Esophagus squamous epithelium (tissue), 5 donors: ENCODE results near the gene ZNF616. TPM values are rescaled to one million over a fixed set of nuclear protein-coding genes. Genes with fewer than 3 reads are reported as not detected.

ENCODE experiments used
- DNase-seq: peaks from one replicate; lab custom pipeline; 2025; lab: John Stamatoyannopoulos, UW
- H3K27ac ChIP-seq, 4 donors: fragments of 200-600 bp; sonication (generic); one replicate each; pipeline ENCODE4 v1.5.1; 2016 to 2019; ENCODE audit warnings: mild to moderate bottlenecking in 1 of 4
- H3K27me3 ChIP-seq, 4 donors: fragments of 200-600 bp; sonication (generic); 1 replicate in 3 of 4; 2 replicates in 1 of 4; pipeline versions ENCODE4 v1.5.1 to v1.6.0; 2017 to 2021; ENCODE audit warnings: antibody characterized with exemption in 1 of 4
- H3K36me3 ChIP-seq, 3 donors: fragments of 200-600 bp; sonication (generic); one replicate each; pipeline ENCODE4 v1.5.1; 2016 to 2019
- H3K4me1 ChIP-seq, 3 donors: fragments of 200-600 bp; sonication (generic); one replicate each; pipeline ENCODE4 v1.5.1; 2017 to 2019
- H3K4me3 ChIP-seq, 4 donors: fragments of 200-600 bp; sonication (generic); 1 replicate in 3 of 4; 2 replicates in 1 of 4; pipeline ENCODE4 v1.5.1; 2016 to 2019; ENCODE audit warnings: mild to moderate bottlenecking in 2 of 4, moderate library complexity in 1 of 4
- H3K9me3 ChIP-seq, 3 donors: fragments of 200-600 bp; sonication (generic); one replicate each; pipeline ENCODE4 v1.5.1; 2016 to 2019
- POLR2A ChIP-seq, 4 donors: fragments of 450-650 bp; IDR thresholded peaks; one replicate each; pipeline ENCODE4 v1.6.1; 2017; ENCODE audit warnings: antibody characterized with exemption in 4 of 4, mild to moderate bottlenecking in 4 of 4, moderate library complexity in 3 of 4
- WGBS, 2 donors: methylation state at CpG; one replicate each; pipeline ENCODE4 v1.1.5; 2018; 5-methylcytosine and 5-hydroxymethylcytosine counted together
- intact Hi-C: fragments of 100-400 bp; cut with DNase I; formaldehyde crosslinking; loops from one replicate; pipeline ENCODE4 v1.15.0; 2022
- total RNA-seq, 4 donors: library from RNA; depleted of rRNA; stranded (reverse); fragments of >200 nt; gene quantifications; one replicate each; pipeline ENCODE4 v1.1.0, GENCODE V29; 2016
- TF ChIP-seq, protein P1 (sequence below), 6 experiments: fragments of 450-650 bp in 4 of 6; fragments of 200-600 bp in 2 of 6; sonication (generic) in 2 of 6; IDR thresholded peaks; one replicate each; pipeline ENCODE4 v1.5.1; 2016 to 2019; ENCODE audit warnings: antibody characterized with exemption in 6 of 6, mild to moderate bottlenecking in 4 of 6, moderate library complexity in 4 of 6
- donor health status: DM: yes; HTN: yes; CAD: no.

The ZNF616 gene
- total RNA-seq, result 1 to 10 TPM; 2.4 to 5.1 (median 3.7) TPM

DNA sequence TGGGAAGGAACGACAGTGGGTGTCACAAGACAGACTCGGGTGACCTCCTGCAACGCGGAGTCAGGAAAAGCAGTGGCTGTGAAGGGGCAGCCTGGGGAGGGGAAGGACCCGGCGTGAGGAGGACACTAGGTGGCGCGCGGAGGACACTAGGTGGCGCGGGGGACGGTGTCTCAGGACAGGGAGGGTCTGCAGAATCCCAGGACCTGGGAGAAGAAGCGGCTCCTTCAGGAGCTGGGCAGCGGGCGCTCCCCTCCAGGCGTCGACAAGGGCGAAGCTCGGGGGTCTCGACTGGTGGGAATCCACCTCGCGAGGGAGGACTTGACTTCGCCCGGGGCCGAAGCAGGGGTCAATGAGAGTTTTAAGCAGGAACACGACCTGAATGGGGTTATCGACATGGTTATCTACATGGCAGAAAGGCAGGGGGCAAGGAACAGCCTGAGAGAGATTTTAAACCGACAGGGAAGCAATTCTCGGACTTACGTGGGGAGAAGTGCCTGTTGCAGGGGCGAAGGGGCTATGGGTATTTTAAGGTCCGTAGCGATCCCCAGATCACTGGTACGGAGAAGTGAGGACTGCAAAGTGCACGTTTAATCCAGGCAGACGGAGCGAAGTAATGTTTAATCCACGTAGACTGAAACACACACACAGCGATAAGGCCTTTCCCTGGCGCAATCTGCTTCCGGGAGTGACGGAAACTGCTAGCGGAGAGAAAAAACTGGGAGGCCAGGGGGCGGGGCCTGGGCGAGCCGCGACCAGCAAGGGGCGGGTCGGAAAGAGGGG is at the start of gene ZNF616:
ZNF616 (minus strand) TSS at position 687 of the 780 bp plus-strand sequence. CDS start 9,426 bp downstream, outside the sequence.
- TF ChIP-seq, protein P1, sequence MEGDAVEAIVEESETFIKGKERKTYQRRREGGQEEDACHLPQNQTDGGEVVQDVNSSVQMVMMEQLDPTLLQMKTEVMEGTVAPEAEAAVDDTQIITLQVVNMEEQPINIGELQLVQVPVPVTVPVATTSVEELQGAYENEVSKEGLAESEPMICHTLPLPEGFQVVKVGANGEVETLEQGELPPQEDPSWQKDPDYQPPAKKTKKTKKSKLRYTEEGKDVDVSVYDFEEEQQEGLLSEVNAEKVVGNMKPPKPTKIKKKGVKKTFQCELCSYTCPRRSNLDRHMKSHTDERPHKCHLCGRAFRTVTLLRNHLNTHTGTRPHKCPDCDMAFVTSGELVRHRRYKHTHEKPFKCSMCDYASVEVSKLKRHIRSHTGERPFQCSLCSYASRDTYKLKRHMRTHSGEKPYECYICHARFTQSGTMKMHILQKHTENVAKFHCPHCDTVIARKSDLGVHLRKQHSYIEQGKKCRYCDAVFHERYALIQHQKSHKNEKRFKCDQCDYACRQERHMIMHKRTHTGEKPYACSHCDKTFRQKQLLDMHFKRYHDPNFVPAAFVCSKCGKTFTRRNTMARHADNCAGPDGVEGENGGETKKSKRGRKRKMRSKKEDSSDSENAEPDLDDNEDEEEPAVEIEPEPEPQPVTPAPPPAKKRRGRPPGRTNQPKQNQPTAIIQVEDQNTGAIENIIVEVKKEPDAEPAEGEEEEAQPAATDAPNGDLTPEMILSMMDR (IDR thresholded peaks at IDR 0.05), result peak; percentile 73 to 87 (median 84)
- peak in 1 of 4 donors; percentile 68 for TF ChIP-seq POLR2A (IDR thresholded peaks at IDR 0.05)
- 1 to 2% methylated on average over 18 to 23 of the region's 49 CpGs for WGBS, 2 donors
- Histone ChIP-seq H3K27ac (peak within 1 kb of the TSS; percentile 92 to 98 (median 94)), H3K36me3 (peaks cover 0 to 20% (median 0%) of the 10 kb centered on the region in 3 donors), H3K4me1 (peaks cover 9 to 48% (median 16%) of the 10 kb centered on the region in 3 donors), H3K9me3 (peaks cover 0 to 40% (median 3%) of the 10 kb centered on the region in 3 donors), H3K27me3 (no peaks in the 10 kb centered on the region), H3K4me3 (peak within 1 kb of the TSS; percentile 69 to 83 (median 80))
- peak; percentile 82 for DNase-seq
- intact Hi-C loops, result loop anchor here (5.0 kb wide), 1 partner anchor 98 kb away; no protein-coding TSS in a partner anchor

DNA sequence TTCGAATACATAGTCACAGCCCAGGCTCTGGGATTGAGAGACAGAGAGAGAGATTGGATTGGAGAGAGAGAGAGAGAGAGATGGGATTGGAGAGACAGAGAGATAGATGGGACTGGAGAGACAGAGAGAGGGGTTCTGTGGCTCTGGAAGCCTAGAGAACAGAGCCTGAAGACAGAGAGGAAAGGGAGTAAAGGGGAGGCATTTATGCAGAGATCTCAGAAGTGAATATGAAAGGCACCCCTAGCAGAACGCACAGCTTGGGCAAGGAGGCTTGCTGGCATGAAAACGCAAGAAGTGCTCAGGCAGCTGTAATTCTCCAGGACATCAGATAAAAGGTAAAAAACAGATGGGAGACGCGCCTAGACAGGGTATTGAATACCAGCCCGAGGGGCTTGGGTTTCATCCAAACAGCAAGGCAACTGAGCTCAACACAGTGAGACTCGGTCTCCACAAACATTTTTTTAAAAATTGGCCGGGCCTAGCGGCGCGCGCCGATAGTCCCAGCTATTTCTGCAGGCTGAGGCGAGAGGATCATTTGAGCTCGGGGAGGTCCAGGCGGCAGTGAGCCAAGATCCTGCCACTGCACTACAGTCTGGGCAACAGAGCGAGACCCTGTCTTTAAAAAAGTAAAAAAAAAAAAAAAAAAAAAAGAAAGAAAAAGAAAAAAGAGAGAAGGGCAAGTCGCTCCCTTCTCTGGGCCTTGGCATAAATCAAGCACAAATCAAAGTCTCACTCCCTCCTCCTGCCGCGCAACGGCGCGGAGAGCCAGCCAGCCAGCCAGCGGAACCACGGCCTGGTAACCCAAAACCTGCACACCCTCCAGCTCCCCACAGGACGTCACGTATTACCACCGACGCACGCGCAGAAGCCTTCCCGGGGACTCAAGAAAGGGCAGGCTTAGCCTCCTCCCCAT is 49.3 kb upstream of the ZNF616 start:
- H3K27me3 ChIP-seq, result no peaks in the 10 kb centered on the region
- H3K36me3 ChIP-seq, result peaks cover 0 to 18% (median 0%) of the 10 kb centered on the region in 3 donors
- H3K4me1 ChIP-seq, result peaks cover 18 to 49% (median 38%) of the 10 kb centered on the region in 3 donors
- no peak for DNase-seq
- intact Hi-C loops, result no loop called here
- 3 to 4% methylated on average over 21 to 25 of the region's 32 CpGs for WGBS, 2 donors
- H3K9me3 ChIP-seq, result no peaks in the 10 kb centered on the region
- peak overlapping the region; percentile 82 to 97 (median 94) for H3K27ac ChIP-seq
- TF ChIP-seq POLR2A (IDR thresholded peaks at IDR 0.05), result peak in 2 of 4 donors; percentile 44 to 74
- TF ChIP-seq, protein P1 (IDR thresholded peaks at IDR 0.05), result no peak
- peak overlapping the region; percentile 28 to 95 (median 69) for H3K4me3 ChIP-seq

DNA sequence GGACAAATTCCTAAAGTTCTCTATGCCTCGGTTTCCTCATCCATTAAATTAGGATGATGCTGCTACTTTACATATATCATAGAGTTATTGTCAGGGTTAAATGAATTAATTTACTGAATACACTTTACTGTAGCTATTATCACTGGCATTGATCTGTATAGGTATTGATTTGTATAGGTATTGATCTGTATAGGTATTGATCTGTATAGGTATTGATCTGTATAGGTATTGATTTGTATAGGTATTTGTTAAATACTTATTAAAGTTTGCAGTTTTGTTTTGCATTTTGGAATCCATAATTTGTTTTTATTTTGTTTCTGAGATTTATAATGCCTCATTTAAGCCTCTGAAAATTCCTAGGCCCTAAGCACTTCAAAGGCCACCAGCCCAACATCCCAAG is 47.7 kb upstream of the ZNF616 start:
- Histone ChIP-seq H3K36me3 (peaks cover 0 to 3% (median 0%) of the 10 kb centered on the region in 3 donors), H3K9me3 (no peaks in the 10 kb centered on the region)
- 100% methylated on average over 1 of the region's 1 CpG for WGBS, 2 donors

DNA sequence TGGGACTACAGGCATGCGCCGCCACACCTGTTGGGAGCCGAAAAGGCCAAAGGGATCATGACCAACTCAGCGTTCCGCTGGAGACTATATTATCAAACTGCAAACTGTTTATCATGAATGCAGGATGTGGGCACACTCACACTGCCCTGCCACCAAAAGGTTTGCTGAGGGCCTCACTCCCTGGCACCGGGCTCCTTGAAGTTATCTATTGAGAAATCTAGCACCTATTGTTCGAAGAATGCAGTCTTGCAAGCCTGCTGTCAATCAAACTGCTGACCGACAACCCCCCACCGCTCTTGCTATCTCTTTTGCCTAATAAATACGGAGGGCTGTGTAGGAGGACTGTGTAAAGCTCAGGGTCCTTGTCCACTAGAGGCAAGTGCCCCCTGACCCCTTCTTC is 36.8 kb upstream of the ZNF616 start:
- Histone ChIP-seq H3K4me3 (no peak overlapping the region), H3K27me3 (no peaks in the 10 kb centered on the region), H3K27ac (no peak overlapping the region), H3K9me3 (no peaks in the 10 kb centered on the region), H3K36me3 (no peaks in the 10 kb centered on the region), H3K4me1 (peaks cover 0 to 22% (median 2%) of the 10 kb centered on the region in 3 donors)
- no peak for DNase-seq
- intact Hi-C loops, result no loop called here
- 64 to 80% methylated on average over 9 of the region's 10 CpGs for WGBS, 2 donors
- TF ChIP-seq, protein P1 (IDR thresholded peaks at IDR 0.05), result no peak
- no peak for TF ChIP-seq POLR2A (IDR thresholded peaks at IDR 0.05)

More for the DNA sequence above, 47.7 kb upstream of the ZNF616 start:
- intact Hi-C loops, result no loop called here
- TF ChIP-seq POLR2A (IDR thresholded peaks at IDR 0.05), result no peak
- TF ChIP-seq, protein P1 (IDR thresholded peaks at IDR 0.05), result no peak
- H3K4me3 ChIP-seq, result no peak overlapping the region
- no peak for DNase-seq
- peaks cover 18 to 34% (median 26%) of the 10 kb centered on the region in 3 donors for H3K4me1 ChIP-seq
- H3K27ac ChIP-seq, result no peak overlapping the region
- no peaks in the 10 kb centered on the region for H3K27me3 ChIP-seq
